ENCODE measurements around the gene DCTN4. TPM values are rescaled to one million over a fixed set of nuclear protein-coding genes. Genes with fewer than 3 reads are reported as not detected.

Gene DCTN4
- total and polyA plus RNA-seq, 9 of the 15 experiments (the other 6 are each of a cell fraction or from before 2014, with no cell fraction given): 20.4 to 64.9 (median 49.9) TPM

DNA sequence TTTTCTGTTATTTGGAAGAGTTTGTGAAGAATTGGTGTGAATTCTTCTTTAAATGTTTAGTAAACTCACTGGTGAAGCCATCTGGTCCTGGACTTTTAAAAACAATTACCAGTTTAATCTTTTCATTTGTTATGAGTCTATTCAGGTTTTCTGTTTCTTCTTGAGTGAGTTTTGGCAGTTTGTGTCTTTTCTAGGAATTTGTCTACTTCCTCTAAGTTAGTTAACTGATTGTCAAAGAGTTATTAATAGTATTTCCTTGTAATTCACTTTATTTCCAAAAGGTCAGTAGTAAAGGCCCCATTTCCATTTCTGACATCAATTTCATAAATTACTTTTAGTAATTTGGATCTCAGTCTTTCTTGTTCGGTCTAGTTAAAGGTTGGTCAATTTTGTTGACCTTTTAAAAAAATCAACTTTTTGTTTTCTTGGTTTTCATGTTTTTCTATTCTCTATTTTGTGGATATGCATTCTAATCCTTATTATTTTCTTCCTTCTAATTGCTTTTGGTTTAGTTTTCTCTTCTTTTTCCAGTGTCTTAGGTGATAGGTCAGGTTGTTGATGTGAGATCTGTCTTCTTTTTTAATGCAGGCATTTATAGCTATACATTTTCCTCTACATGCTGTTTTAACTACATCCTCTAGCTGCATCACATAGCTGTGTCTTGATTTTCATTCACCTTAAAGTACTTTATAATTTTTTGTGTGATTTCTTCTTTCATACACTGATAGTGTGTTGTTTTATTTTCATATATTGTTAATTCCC, 12.4 kb upstream of the DCTN4 start (continued):
- TF ChIP-seq, protein P1, sequence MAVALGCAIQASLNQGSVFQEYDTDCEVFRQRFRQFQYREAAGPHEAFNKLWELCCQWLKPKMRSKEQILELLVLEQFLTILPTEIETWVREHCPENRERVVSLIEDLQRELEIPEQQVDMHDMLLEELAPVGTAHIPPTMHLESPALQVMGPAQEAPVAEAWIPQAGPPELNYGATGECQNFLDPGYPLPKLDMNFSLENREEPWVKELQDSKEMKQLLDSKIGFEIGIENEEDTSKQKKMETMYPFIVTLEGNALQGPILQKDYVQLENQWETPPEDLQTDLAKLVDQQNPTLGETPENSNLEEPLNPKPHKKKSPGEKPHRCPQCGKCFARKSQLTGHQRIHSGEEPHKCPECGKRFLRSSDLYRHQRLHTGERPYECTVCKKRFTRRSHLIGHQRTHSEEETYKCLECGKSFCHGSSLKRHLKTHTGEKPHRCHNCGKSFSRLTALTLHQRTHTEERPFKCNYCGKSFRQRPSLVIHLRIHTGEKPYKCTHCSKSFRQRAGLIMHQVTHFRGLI (CRISPR knock-in tag; IDR thresholded peaks at IDR 0.05): no peak
- TF ChIP-seq ZNF316 (IDR thresholded peaks at IDR 0.05): peak; percentile 33; the same call in 1 of the 2 replicates
- TF ChIP-seq POLR2H (tag; IDR thresholded peaks at IDR 0.05; ENCODE audit: low read depth): peak; percentile 38; the same call in 1 of the 2 replicates
- TF ChIP-seq MECOM (CRISPR knock-in tag; IDR thresholded peaks at IDR 0.05): 0 out of 2 replicates have a peak, but pooled peaks have one; percentile 12
- peak; percentile 11; the same call in 1 of the 2 replicates for TF ChIP-seq SMARCA5 (IDR thresholded peaks at IDR 0.05)
- TF ChIP-seq, protein P2, sequence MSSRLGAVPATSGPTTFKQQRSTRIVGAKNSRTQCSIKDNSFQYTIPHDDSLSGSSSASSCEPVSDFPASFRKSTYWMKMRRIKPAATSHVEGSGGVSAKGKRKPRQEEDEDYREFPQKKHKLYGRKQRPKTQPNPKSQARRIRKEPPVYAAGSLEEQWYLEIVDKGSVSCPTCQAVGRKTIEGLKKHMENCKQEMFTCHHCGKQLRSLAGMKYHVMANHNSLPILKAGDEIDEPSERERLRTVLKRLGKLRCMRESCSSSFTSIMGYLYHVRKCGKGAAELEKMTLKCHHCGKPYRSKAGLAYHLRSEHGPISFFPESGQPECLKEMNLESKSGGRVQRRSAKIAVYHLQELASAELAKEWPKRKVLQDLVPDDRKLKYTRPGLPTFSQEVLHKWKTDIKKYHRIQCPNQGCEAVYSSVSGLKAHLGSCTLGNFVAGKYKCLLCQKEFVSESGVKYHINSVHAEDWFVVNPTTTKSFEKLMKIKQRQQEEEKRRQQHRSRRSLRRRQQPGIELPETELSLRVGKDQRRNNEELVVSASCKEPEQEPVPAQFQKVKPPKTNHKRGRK (tag; IDR thresholded peaks at IDR 0.05): peak; percentile 69
- no peak for TF ChIP-seq LCOR (CRISPR knock-in tag; IDR thresholded peaks at IDR 0.05)
- TF ChIP-seq SOX6 (IDR thresholded peaks at IDR 0.05): peak; percentile 46; the same call in 1 of the 2 replicates
- peak; percentile 50 for TF ChIP-seq MEIS2 (IDR thresholded peaks at IDR 0.05; ENCODE audit: partially characterized antibody)
- no peak for TF ChIP-seq ZZZ3 (IDR thresholded peaks at IDR 0.05)
